Panc1 (cell line): ENCODE data around the gene TRAF3IP3. TPM values are rescaled to one million over a fixed set of nuclear protein-coding genes. Genes with fewer than 3 reads are reported as not detected.

Source experiments
- ATAC-seq: fragments of 200-7000 bp; cut with Tn5 transposase; 2 replicates; pipeline ENCODE4 v1.9.1; 2020; ENCODE audit warnings: mild to moderate bottlenecking, moderate library complexity
- BruUV-seq: library from RNA; stranded (reverse); fragments of 400-500 nt; replicated peaks from 2 replicates; lab custom pipeline; 2021; lab: Mats Ljungman, UMichigan
- CTCF ChIA-PET: fragments of 300-600 bp; sonication (Branson Sonifier 250); formaldehyde crosslinking; loops from one replicate; lab custom pipeline; 2022; ENCODE audit warnings: antibody characterized with exemption; lab: Charles Lee
- POLR2A ChIA-PET: fragments of 300-600 bp; sonication (Branson Sonifier 250); formaldehyde crosslinking; loops from one replicate; lab custom pipeline; 2022; ENCODE audit warnings: antibody characterized with exemption; lab: Charles Lee
- DNase-seq: peaks from one replicate; pipeline ENCODE4 v3.0.0-alpha.2; 2010; ENCODE audit warnings: low read depth, low spot score
- H3K27ac ChIP-seq: 2 replicates; pipeline ENCODE4 v1.5.1; 2011; ENCODE audit warnings: mild to moderate bottlenecking, low read length, inconsistent platforms
- H3K27me3 ChIP-seq: fragments of 200-500 bp; sonication (Bioruptor generic); 2 replicates; pipeline ENCODE4 v1.6.0; 2014; ENCODE audit warnings: low read length, inconsistent platforms; ENCODE audit not compliant: control insufficient read depth, insufficient read depth
- H3K36me3 ChIP-seq: fragments of 200-500 bp; sonication (Bioruptor generic); 2 replicates; pipeline ENCODE4 v1.5.1; 2014; ENCODE audit warnings: inconsistent platforms, mild to moderate bottlenecking, low read length, moderate library complexity; ENCODE audit not compliant: control insufficient read depth, insufficient read depth
- H3K4me1 ChIP-seq: 2 replicates; pipeline ENCODE4 v1.5.1; 2011; ENCODE audit warnings: inconsistent platforms, mild to moderate bottlenecking, low read length, moderate library complexity; ENCODE audit not compliant: control insufficient read depth, insufficient read depth
- H3K4me3 ChIP-seq, 2 experiments: 2 replicates each; pipeline ENCODE4 v1.5.1; 2011 to 2012; ENCODE audit warnings: low read depth in 2 of 2, low read length in 2 of 2, mild to moderate bottlenecking in 2 of 2, inconsistent platforms in 1 of 2, moderate library complexity in 1 of 2
- H3K9me3 ChIP-seq: fragments of 200-500 bp; sonication (Bioruptor generic); 2 replicates; pipeline ENCODE4 v1.5.1; 2014; ENCODE audit warnings: low read depth, mild to moderate bottlenecking, inconsistent platforms, low read length, moderate library complexity; ENCODE audit not compliant: control insufficient read depth, insufficient read depth
- CTCF ChIP-seq: fragments of 450-650 bp; IDR thresholded peaks from 2 replicates; pipeline ENCODE4 v1.5.1; 2017; ENCODE audit warnings: mild to moderate bottlenecking
- POLR2AphosphoS5 ChIP-seq: IDR thresholded peaks from 2 replicates; pipeline ENCODE4 v1.6.1; 2012; ENCODE audit warnings: mild to moderate bottlenecking, low read depth, low read length, moderate library complexity
- REST ChIP-seq, 2 experiments: IDR thresholded peaks; 2 replicates each; pipeline ENCODE4 v1.6.1; 2011 to 2012; ENCODE audit warnings: low read depth in 2 of 2, control low read depth in 1 of 2, low read length in 1 of 2, mild to moderate bottlenecking in 1 of 2, moderate library complexity in 1 of 2; ENCODE audit not compliant: insufficient read depth in 1 of 2
- SIN3A ChIP-seq: IDR thresholded peaks from 2 replicates; pipeline ENCODE4 v1.6.1; 2012; ENCODE audit warnings: low read depth, mild to moderate bottlenecking, low read length, moderate library complexity, borderline replicate concordance; ENCODE audit not compliant: insufficient read depth
- TCF7L2 ChIP-seq: IDR thresholded peaks from 2 replicates; pipeline ENCODE4 v1.6.1; 2011; ENCODE audit warnings: mild to moderate bottlenecking, low read depth, low read length, inconsistent platforms
- in situ Hi-C: cut with HindIII; loops from 2 replicates; pipeline ENCODE4 v1.10.0; 2016; ENCODE audit warnings: low sequenced_read_pairs, low pct_unique_long_range_greater_than_20kb
- intact Hi-C: fragments of 100-400 bp; cut with micrococcal nuclease; formaldehyde crosslinking; loops from one replicate; pipeline ENCODE4 v1.10.0; 2022; ENCODE audit not compliant: unreplicated experiment
- total RNA-seq: library from RNA; stranded (reverse); gene quantifications from one replicate; pipeline ENCODE4 v1.2.1, GENCODE V29; 2021; ENCODE audit not compliant: unreplicated experiment

The TRAF3IP3 gene
- total RNA-seq, 1 experiment from 2014 or later = 0.67 TPM

- ChIA-PET CTCF (no interaction called here), POLR2A (no interaction called here)
- no peak overlapping the region for H3K27ac ChIP-seq
- intact Hi-C loops (no loop called here), in situ Hi-C loops (no loop called here)
- no peaks in the 10 kb centered on the region for H3K36me3 ChIP-seq
- H3K4me1 ChIP-seq = no peaks in the 10 kb centered on the region
- no peak for ATAC-seq
- no peaks in the 10 kb centered on the region for H3K9me3 ChIP-seq
- H3K4me3 ChIP-seq = no peak overlapping the region
- no TSS peak for BruUV-seq
- no peaks in the 10 kb centered on the region for H3K27me3 ChIP-seq
- TF ChIP-seq REST (IDR thresholded peaks at IDR 0.05; ENCODE audit: insufficient read depth in 1 of 2, low read depth in 2 of 2, low read length in 1 of 2) (no peak), TCF7L2 (no peak), SIN3A (no peak), POLR2AphosphoS5 (no peak), CTCF (no peak)
- DNase-seq = no peak
Measured at GRCh38 chr1:209774592-209774991, 18.7 kb downstream of the TRAF3IP3 start.

- Histone ChIP-seq H3K27ac (no peak overlapping the region), H3K4me3 (no peak overlapping the region), H3K9me3 (no peaks in the 10 kb centered on the region), H3K4me1 (no peaks in the 10 kb centered on the region), H3K27me3 (no peaks in the 10 kb centered on the region), H3K36me3 (no peaks in the 10 kb centered on the region)
- DNase-seq = no peak
- no peak for ATAC-seq
- intact Hi-C loops = no loop called here
- CTCF ChIA-PET = no interaction called here
- TF ChIP-seq POLR2AphosphoS5 (no peak), CTCF (no peak), TCF7L2 (no peak), SIN3A (no peak), REST (IDR thresholded peaks at IDR 0.05; ENCODE audit: insufficient read depth in 1 of 2, low read depth in 2 of 2, low read length in 1 of 2) (no peak)
- no TSS peak for BruUV-seq
- in situ Hi-C loops = no loop called here
- POLR2A ChIA-PET = interaction anchor here (0.5 kb wide), 1 partner anchor 77 kb away, joined by 3 read pairs; no protein-coding TSS in a partner anchor
Measured at GRCh38 chr1:209775678-209776077, 19.8 kb downstream of the TRAF3IP3 start.
